Measurements from ENCODE around the gene ECHDC1. TPM values are rescaled to one million over a fixed set of nuclear protein-coding genes. Genes with fewer than 3 reads are reported as not detected.
"Not testable (repeated sequence)": the region's sequence is repeated elsewhere in the genome, so short reads cannot be mapped to it uniquely, and the experiment has no call there.

Gene ECHDC1
- total RNA-seq, 1 donor from 2014 or later, result 109 TPM

DNA sequence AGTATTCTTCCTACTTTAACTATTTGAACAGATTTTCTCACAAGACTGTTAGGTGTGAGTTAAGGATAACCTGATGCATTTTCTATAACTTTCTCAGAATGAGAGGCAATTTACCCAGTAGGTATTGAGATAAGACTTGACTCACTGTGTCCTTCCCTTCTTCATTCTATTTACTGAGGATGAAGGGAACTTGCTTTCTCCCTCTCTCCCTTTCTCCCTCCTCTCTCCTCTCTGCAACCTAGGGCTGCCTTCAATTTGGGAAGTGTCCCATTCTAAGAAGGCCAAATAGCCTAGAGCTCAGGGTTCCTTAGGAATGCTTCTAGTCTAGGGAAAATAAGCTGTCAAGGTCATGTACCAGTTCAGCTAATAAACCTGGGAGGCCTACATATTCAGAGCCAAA lies 3.2 kb downstream of the ECHDC1 start:
- peak overlapping the region; percentile 78 for H3K4me3 ChIP-seq
- no peak for TF ChIP-seq CTCF (IDR thresholded peaks at IDR 0.05)
- intact Hi-C loops (cut with DNase I), result no loop called here
- DNase-seq (no peak), ATAC-seq (no peak)
- H3K9me3 ChIP-seq, result no peaks in the 10 kb centered on the region
- H3K36me3 ChIP-seq, result no peaks in the 10 kb centered on the region
- H3K27me3 ChIP-seq (ENCODE audit: low read depth), result no peaks in the 10 kb centered on the region
- H3K27ac ChIP-seq, result no peak overlapping the region
- H3K4me1 ChIP-seq, result peaks cover 50% of the 10 kb centered on the region

GRCh38 chr6:127338936-127339335 lies 4.5 kb downstream of the ECHDC1 start:
- Histone ChIP-seq H3K36me3 (no peaks in the 10 kb centered on the region), H3K27me3 (ENCODE audit: low read depth) (no peaks in the 10 kb centered on the region), H3K9me3 (no peaks in the 10 kb centered on the region), H3K4me1 (peaks cover 50% of the 10 kb centered on the region), H3K4me3 (no peak overlapping the region), H3K27ac (no peak overlapping the region)
- DNase-seq, result no peak
- ATAC-seq, result no peak
- TF ChIP-seq CTCF (IDR thresholded peaks at IDR 0.05), result no peak
- intact Hi-C loops (cut with DNase I), result no loop called here

GRCh38 chr6:127332383-127332961 lies 10.9 kb downstream of the ECHDC1 start:
- DNase-seq (no peak), ATAC-seq (no peak)
- Histone ChIP-seq H3K4me1 (peaks cover 6% of the 10 kb centered on the region), H3K27me3 (ENCODE audit: low read depth) (no peaks in the 10 kb centered on the region), H3K27ac (no peak overlapping the region), H3K9me3 (no peaks in the 10 kb centered on the region), H3K4me3 (no peak overlapping the region), H3K36me3 (peaks cover 12% of the 10 kb centered on the region)
- intact Hi-C loops (cut with DNase I), result no loop called here
- no peak for TF ChIP-seq CTCF (IDR thresholded peaks at IDR 0.05)

GRCh38 chr6:127331256-127331655 lies 12.2 kb downstream of the ECHDC1 start:
- H3K27me3 ChIP-seq (ENCODE audit: low read depth); H3K27ac ChIP-seq; H3K4me3 ChIP-seq; H3K4me1 ChIP-seq; DNase-seq; H3K9me3 ChIP-seq; intact Hi-C loops (cut with DNase I); ATAC-seq: not testable (repeated sequence)
- peaks cover 21% of the 10 kb centered on the region for H3K36me3 ChIP-seq

DNA sequence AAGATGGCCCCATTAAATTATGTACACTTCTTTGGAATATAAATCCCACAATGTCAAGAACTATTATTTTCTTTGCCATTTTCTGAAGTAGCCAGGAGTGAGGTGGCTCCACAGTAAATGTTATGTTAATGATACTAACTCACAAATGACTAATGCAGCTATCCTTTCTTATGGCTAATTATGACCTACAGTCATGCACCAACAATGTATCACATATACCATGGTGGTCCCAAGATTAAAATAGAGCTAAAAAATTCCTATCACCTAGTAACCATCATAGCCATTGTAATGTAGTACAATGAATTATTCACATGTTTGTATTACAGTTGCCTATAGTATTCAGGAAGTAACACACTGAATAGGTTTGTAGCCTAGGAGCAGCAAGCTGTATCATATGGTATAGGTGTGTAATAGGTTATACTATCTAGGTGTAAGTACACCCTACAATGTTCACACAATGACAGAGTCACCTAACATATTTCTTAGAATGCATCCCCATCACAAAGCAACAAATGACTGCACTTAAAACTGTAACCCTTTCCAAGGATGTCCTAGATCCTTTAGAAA lies 15.3 kb downstream of the ECHDC1 start:
- ATAC-seq (no peak), DNase-seq (no peak)
- Histone ChIP-seq H3K36me3 (peaks cover 49% of the 10 kb centered on the region), H3K4me1 (no peaks in the 10 kb centered on the region), H3K9me3 (no peaks in the 10 kb centered on the region), H3K27ac (no peak overlapping the region), H3K4me3 (no peak overlapping the region), H3K27me3 (ENCODE audit: low read depth) (no peaks in the 10 kb centered on the region)
- TF ChIP-seq CTCF (IDR thresholded peaks at IDR 0.05), result no peak
- intact Hi-C loops (cut with DNase I), result no loop called here

DNA sequence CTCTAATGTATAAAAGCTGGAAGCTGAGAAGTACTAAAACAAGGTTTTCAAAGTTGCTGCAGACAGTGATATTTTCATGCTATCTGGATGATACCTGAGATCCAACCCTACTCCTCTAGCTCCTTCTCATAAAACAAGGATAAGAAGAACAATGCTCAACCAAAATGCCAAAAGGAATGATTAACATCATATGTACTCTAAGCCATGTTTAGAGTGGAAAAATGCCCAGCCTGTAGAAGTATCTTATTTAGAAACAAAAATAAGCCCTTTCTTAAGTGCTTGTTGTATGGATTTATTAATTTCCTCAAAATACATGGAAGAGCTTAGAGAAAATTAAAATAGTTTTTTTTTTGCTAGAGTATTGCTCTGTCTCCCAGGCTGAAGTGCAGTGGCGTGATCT lies 23.7 kb downstream of the ECHDC1 start:
- Histone ChIP-seq H3K4me1 (no peaks in the 10 kb centered on the region), H3K36me3 (peaks cover 48% of the 10 kb centered on the region), H3K4me3 (no peak overlapping the region), H3K27ac (no peak overlapping the region), H3K27me3 (ENCODE audit: low read depth) (no peaks in the 10 kb centered on the region), H3K9me3 (no peaks in the 10 kb centered on the region)
- DNase-seq (no peak), ATAC-seq (no peak)
- no peak for TF ChIP-seq CTCF (IDR thresholded peaks at IDR 0.05)
- intact Hi-C loops (cut with DNase I), result no loop called here

Data from lower lobe of right lung (tissue), 2 donors.